ENCODE data around the gene OLAH.

The OLAH gene

GRCh38 chr10:15121707-15122106 is 78.0 kb downstream of the OLAH start:
- Mint-ChIP-seq H3K4me1 (ENCODE audit: low read depth) (no peaks in the 10 kb centered on the region), H3K27ac (no peak overlapping the region), H3K9me3 (no peaks in the 10 kb centered on the region), H3K27me3 (no peaks in the 10 kb centered on the region), H3K36me3 (ENCODE audit: low read depth) (peaks cover 18% of the 10 kb centered on the region), H3K4me3 (no peak overlapping the region)
- intact Hi-C loops (cut with micrococcal nuclease), result no loop called here

- no peak overlapping the region for H3K27ac Mint-ChIP-seq
- intact Hi-C loops (cut with micrococcal nuclease), result no loop called here
- H3K36me3 Mint-ChIP-seq (ENCODE audit: low read depth), result peaks cover 18% of the 10 kb centered on the region
- H3K9me3 Mint-ChIP-seq, result no peaks in the 10 kb centered on the region
- no peaks in the 10 kb centered on the region for H3K4me1 Mint-ChIP-seq (ENCODE audit: low read depth)
- no peak overlapping the region for H3K4me3 Mint-ChIP-seq
- no peaks in the 10 kb centered on the region for H3K27me3 Mint-ChIP-seq
Measured at GRCh38 chr10:15122477-15123030, 78.8 kb downstream of the OLAH start.

All from dendritic cell treated with granulocyte-macrophage colony-stimulating factor and Interleukin-4, amounts not matched to agents 40 ng/mL and 50 ng/mL, for 4 days (primary cell).